ENCODE data around the gene ZBTB38. TPM values are rescaled to one million over a fixed set of nuclear protein-coding genes. Genes with fewer than 3 reads are reported as not detected.

Gene ZBTB38
- total RNA-seq, 4 donors from 2014 or later: 143 to 185 (median 165) TPM

DNA sequence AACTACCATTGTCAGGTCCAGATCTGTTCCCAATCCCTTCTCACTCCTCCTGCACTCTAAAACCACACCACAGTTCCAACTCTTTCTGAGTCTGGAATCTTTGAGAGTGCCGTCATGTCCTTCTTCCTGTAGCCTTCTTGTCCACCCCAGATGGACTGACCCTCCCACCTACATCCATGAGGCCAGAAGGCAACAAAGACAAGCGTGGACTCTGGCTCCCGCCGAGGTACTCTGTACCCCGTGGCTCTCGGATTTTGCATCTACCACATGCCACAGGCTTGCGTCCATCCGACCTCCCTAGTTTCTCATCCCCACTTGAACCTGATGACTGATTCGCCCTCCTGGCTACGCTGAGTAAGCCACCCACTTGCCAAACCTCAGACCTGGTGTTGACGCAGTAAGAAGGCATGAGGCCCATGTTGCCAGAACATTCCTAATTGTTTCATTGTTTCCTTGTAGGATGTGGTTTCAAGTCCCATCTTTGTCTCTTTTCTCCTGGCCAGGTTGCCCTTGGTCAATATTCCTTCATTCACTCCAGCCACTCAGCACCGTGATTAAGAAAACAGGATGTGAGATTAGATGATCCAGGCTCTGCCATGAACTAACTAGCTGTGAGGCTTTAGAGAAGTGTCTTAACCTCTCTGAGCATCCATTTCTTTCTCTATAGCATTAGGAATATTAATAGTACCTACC is 1.1 kb upstream of the ZBTB38 start:
- 86 to 96% methylated on average over 12 of the region's 12 CpGs for WGBS, 2 donors
- H3K4me1 ChIP-seq: peaks cover 33 to 47% of the 10 kb centered on the region in 2 donors
- no peak for DNase-seq
- no peaks in the 10 kb centered on the region for H3K27me3 ChIP-seq
- no peaks in the 10 kb centered on the region for H3K36me3 ChIP-seq
- H3K9me3 ChIP-seq: no peaks in the 10 kb centered on the region
- intact Hi-C loops (cut with DNase I): no loop called here
- peak overlapping the region; percentile 89 to 96 (median 95) for H3K27ac ChIP-seq
- no peak overlapping the region for H3K4me3 ChIP-seq (replicated peaks in 1 of 3)
- TF ChIP-seq, protein P1, sequence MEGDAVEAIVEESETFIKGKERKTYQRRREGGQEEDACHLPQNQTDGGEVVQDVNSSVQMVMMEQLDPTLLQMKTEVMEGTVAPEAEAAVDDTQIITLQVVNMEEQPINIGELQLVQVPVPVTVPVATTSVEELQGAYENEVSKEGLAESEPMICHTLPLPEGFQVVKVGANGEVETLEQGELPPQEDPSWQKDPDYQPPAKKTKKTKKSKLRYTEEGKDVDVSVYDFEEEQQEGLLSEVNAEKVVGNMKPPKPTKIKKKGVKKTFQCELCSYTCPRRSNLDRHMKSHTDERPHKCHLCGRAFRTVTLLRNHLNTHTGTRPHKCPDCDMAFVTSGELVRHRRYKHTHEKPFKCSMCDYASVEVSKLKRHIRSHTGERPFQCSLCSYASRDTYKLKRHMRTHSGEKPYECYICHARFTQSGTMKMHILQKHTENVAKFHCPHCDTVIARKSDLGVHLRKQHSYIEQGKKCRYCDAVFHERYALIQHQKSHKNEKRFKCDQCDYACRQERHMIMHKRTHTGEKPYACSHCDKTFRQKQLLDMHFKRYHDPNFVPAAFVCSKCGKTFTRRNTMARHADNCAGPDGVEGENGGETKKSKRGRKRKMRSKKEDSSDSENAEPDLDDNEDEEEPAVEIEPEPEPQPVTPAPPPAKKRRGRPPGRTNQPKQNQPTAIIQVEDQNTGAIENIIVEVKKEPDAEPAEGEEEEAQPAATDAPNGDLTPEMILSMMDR (IDR thresholded peaks at IDR 0.05): no peak
- TF ChIP-seq POLR2A (IDR thresholded peaks at IDR 0.05): no peak

DNA sequence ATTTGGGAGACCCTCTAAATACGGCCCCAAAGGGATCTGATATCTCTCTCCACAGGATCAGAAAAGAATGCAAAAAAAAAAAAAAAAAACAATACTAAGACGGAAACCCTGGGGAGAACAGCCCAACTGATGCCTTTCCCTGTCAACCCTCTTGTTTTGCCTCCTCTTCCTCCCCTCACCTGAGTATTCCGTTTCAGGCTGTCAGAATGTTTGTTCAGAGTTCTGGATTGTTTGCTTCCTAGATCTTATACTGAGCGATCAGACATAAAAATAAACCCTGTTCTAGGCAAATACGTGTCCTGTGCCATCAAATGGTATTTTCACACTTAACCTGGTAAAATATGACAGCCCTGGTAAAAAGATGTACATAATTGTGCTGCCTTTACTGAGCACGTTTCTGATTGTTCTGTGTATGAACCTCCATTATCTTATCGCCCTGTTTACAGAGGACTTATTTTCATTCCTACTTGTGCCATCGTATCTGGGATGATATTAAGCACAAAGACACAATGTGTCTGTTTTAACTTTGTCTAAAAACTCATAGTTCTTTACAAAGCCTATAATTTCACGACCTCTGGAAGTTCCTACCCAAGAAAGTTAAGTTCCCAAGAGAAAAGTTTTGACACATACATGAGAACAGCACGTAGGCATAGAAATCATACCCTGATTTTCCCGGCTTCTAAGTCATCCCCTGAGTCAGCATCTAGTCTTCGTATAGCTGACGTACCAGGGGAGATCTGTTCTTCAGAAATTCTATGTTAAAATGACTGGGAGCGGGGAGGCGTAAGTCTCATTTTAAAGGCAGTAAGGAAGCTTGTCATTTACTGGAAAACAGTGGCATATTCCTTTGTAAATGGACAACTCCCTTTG is 856 bp downstream of the ZBTB38 start:
- no peak for DNase-seq

DNA sequence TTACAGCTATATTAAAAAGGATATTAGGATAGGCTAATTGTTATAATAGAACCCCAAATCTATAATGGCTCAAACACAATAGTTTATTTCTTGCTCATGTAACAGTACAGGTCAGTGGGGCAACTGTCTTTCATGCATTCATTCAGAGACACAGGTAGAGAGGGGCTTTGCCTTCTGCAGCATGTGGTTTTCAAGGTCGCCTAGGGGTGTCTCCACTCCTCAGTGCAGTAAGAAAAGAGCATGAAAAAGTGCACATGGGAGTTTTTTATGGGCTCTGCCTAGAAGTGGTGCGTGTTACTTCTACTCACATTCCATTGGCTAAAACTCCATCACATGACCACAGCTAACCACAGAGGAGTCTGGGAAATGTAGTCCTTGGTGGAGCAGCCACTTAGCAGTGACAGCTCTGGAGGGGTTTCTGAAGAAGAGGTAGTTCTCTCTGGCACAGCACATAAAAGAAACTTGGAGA is 1.8 kb downstream of the ZBTB38 start:
- peak; percentile 36 for DNase-seq
- TF ChIP-seq, protein P1 (IDR thresholded peaks at IDR 0.05): peak in 4 of 6 experiments; percentile 13 to 51 (median 34)
- TF ChIP-seq POLR2A (IDR thresholded peaks at IDR 0.05): peak in 1 of 2 donors; percentile 53
- Histone ChIP-seq H3K27ac (peak overlapping the region in 2 of 3 donors; percentile 95 to 96), H3K27me3 (no peaks in the 10 kb centered on the region), H3K4me3 (replicated peaks in 1 of 3) (no peak overlapping the region), H3K4me1 (peaks cover 33 to 47% of the 10 kb centered on the region in 2 donors), H3K9me3 (no peaks in the 10 kb centered on the region), H3K36me3 (no peaks in the 10 kb centered on the region)
- 24 to 33% methylated on average over 2 of the region's 2 CpGs for WGBS, 2 donors
- intact Hi-C loops (cut with DNase I): no loop called here

More for the DNA sequence above, 856 bp downstream of the ZBTB38 start:
- Histone ChIP-seq H3K4me1 (peaks cover 33 to 47% of the 10 kb centered on the region in 2 donors), H3K27me3 (no peaks in the 10 kb centered on the region), H3K36me3 (no peaks in the 10 kb centered on the region), H3K27ac (peak overlapping the region; percentile 89 to 96 (median 95)), H3K9me3 (no peaks in the 10 kb centered on the region), H3K4me3 (replicated peaks in 1 of 3) (peak overlapping the region in 1 of 3 donors; percentile 23)
- TF ChIP-seq, protein P1 (IDR thresholded peaks at IDR 0.05): no peak
- no peak for TF ChIP-seq POLR2A (IDR thresholded peaks at IDR 0.05)
- WGBS, 2 donors: 79 to 82% methylated on average over 15 of the region's 15 CpGs
- intact Hi-C loops (cut with DNase I): no loop called here

DNA sequence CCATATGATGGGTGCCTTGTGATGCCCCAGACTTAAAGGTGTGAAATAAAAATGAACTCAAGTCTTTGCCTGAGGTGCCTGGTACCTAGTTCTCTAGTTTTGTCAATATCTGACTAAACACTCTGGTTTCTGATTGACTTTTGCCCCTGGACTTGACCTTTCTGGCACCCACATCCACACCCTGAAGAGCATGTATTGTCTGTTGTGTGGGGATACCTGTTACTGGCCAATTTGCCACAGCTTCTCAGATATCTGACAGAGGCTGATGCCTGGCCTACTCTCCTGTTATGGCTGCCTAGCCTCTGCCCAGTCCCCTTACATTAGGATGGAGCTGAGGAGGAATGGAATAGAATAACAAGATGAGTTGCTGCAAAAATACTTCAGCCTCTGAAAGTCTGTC is 3.6 kb downstream of the ZBTB38 start:
- Histone ChIP-seq H3K27me3 (no peaks in the 10 kb centered on the region), H3K9me3 (no peaks in the 10 kb centered on the region), H3K4me3 (replicated peaks in 1 of 3) (no peak overlapping the region), H3K27ac (no peak overlapping the region), H3K36me3 (no peaks in the 10 kb centered on the region), H3K4me1 (peaks cover 21 to 35% of the 10 kb centered on the region in 2 donors)
- intact Hi-C loops (cut with DNase I): no loop called here
- DNase-seq: no peak
- TF ChIP-seq, protein P1 (IDR thresholded peaks at IDR 0.05): no peak

DNA sequence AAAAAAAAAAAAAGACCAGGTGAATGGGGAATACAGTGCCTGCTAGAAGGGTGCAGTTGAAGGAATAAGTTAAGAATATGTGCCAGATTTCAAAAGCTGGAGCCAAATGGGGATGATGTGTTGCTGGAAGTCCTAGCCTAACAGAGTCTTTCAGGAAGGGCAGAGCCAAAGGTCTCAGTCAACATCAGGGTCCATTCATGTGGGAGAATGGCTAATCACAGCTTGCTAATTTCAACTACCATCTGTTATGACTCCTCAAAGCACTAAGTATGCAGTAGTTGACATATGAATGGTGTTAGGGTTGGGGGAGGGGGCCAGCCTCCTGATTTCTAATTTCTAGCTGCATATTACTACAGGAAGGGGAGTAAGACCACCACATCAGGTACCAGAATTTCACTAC is 4.4 kb downstream of the ZBTB38 start:
- Histone ChIP-seq H3K36me3 (no peaks in the 10 kb centered on the region), H3K4me3 (replicated peaks in 1 of 3) (no peak overlapping the region), H3K9me3 (no peaks in the 10 kb centered on the region), H3K27me3 (no peaks in the 10 kb centered on the region), H3K27ac (no peak overlapping the region), H3K4me1 (peaks cover 18 to 27% of the 10 kb centered on the region in 2 donors)
- intact Hi-C loops (cut with DNase I): no loop called here
- no peak for DNase-seq
- TF ChIP-seq, protein P1 (IDR thresholded peaks at IDR 0.05): no peak
- TF ChIP-seq POLR2A (IDR thresholded peaks at IDR 0.05): no peak

Measured in thyroid gland (tissue), 4 donors.